ENCODE results near the gene ERO1B. TPM values are rescaled to one million over a fixed set of nuclear protein-coding genes. Genes with fewer than 3 reads are reported as not detected.
"Not testable (repeated sequence)": the region's sequence is repeated elsewhere in the genome, so short reads cannot be mapped to it uniquely, and the experiment has no call there.

Gene ERO1B
- polyA plus RNA-seq (ENCODE audit: insufficient read length in 3 of 3), result 10 to 100 TPM; 10.7 to 18.9 (median 12.6) TPM
- long read RNA-seq, donor 1, result 0 reads
- long read RNA-seq, donor 2, result 0 reads
- long read RNA-seq, donor 3, result 0 reads
- long read RNA-seq, donor 4, result 0 reads
- long read RNA-seq, donor 5, result 0 reads
- long read RNA-seq, donor 6, result 0 reads
- long read RNA-seq, donor 7, result 0 reads
- long read RNA-seq, donor 8, result 0 reads
- long read RNA-seq, donor 9, result 0 reads
- long read RNA-seq, donor 10, result 0 reads
- long read RNA-seq, donor 11, result 0 reads
- long read RNA-seq, donor 12, result 0 reads
- long read RNA-seq, donor 13, result 0 reads
- long read RNA-seq, donor 14, result 0 reads
- long read RNA-seq, donor 15, result 0 reads
- long read RNA-seq, donor 16, result 0 reads

- DNase-seq (ENCODE audit: extremely low read depth in 1 of 11, low read depth in 9 of 11, low spot score in 4 of 11), result peak; percentile 86 to 98 (median 96)
These were observed at the start of gene ERO1B for GRCh38 chr1:236281654-236282424. Gene ERO1B, minus strand, starts transcription at chr1:236281958. Its CDS starts 175 bp downstream, at chr1:236281783.

GRCh38 chr1:236331412-236331811 is 49.7 kb upstream of the ERO1B start:
- DNase-seq (ENCODE audit: extremely low read depth in 1 of 11, low read depth in 9 of 11, low spot score in 4 of 11), result not testable (repeated sequence)

- DNase-seq (ENCODE audit: extremely low read depth in 1 of 11, low read depth in 9 of 11, low spot score in 4 of 11), result no peak
These were observed 44.7 kb upstream of the ERO1B start for GRCh38 chr1:236326432-236326831.

- no peak for DNase-seq (ENCODE audit: extremely low read depth in 1 of 11, low read depth in 9 of 11, low spot score in 4 of 11)
These were observed 43.8 kb upstream of the ERO1B start for GRCh38 chr1:236325567-236325966.

GRCh38 chr1:236323819-236324411 is 42.2 kb upstream of the ERO1B start:
- DNase-seq (ENCODE audit: extremely low read depth in 1 of 11, low read depth in 9 of 11, low spot score in 4 of 11), result no peak

GRCh38 chr1:236322566-236323409 is 41.0 kb upstream of the ERO1B start:
- DNase-seq (ENCODE audit: extremely low read depth in 1 of 11, low read depth in 9 of 11, low spot score in 4 of 11), result no peak

- no peak for DNase-seq (ENCODE audit: extremely low read depth in 1 of 11, low read depth in 9 of 11, low spot score in 4 of 11)
These were observed 39.3 kb upstream of the ERO1B start for GRCh38 chr1:236321101-236321500.

GRCh38 chr1:236320671-236321070 is 38.9 kb upstream of the ERO1B start:
- no peak for DNase-seq (ENCODE audit: extremely low read depth in 1 of 11, low read depth in 9 of 11, low spot score in 4 of 11)

GRCh38 chr1:236320214-236320613 is 38.5 kb upstream of the ERO1B start:
- no peak for DNase-seq (ENCODE audit: extremely low read depth in 1 of 11, low read depth in 9 of 11, low spot score in 4 of 11)

- DNase-seq (ENCODE audit: extremely low read depth in 1 of 11, low read depth in 9 of 11, low spot score in 4 of 11), result no peak
These were observed 34.7 kb upstream of the ERO1B start for GRCh38 chr1:236316437-236316836.

- DNase-seq (ENCODE audit: extremely low read depth in 1 of 11, low read depth in 9 of 11, low spot score in 4 of 11), result no peak
These were observed 33.8 kb upstream of the ERO1B start for GRCh38 chr1:236315518-236315917.

GRCh38 chr1:236315092-236315491 is 33.3 kb upstream of the ERO1B start:
- no peak for DNase-seq (ENCODE audit: extremely low read depth in 1 of 11, low read depth in 9 of 11, low spot score in 4 of 11)

GRCh38 chr1:236314050-236314449 is 32.3 kb upstream of the ERO1B start:
- DNase-seq (ENCODE audit: extremely low read depth in 1 of 11, low read depth in 9 of 11, low spot score in 4 of 11), result not testable (repeated sequence)

GRCh38 chr1:236313427-236313826 is 31.7 kb upstream of the ERO1B start:
- no peak for DNase-seq (ENCODE audit: extremely low read depth in 1 of 11, low read depth in 9 of 11, low spot score in 4 of 11)

GRCh38 chr1:236311040-236311439 is 29.3 kb upstream of the ERO1B start:
- DNase-seq (ENCODE audit: extremely low read depth in 1 of 11, low read depth in 9 of 11, low spot score in 4 of 11), result no peak

- DNase-seq (ENCODE audit: extremely low read depth in 1 of 11, low read depth in 9 of 11, low spot score in 4 of 11), result no peak
These were observed 27.1 kb upstream of the ERO1B start for GRCh38 chr1:236308827-236309226.

GRCh38 chr1:236307435-236307834 is 25.7 kb upstream of the ERO1B start:
- DNase-seq (ENCODE audit: extremely low read depth in 1 of 11, low read depth in 9 of 11, low spot score in 4 of 11), result peak in 1 of 11 donors; percentile 12

GRCh38 chr1:236304682-236305081 is 22.9 kb upstream of the ERO1B start:
- DNase-seq (ENCODE audit: extremely low read depth in 1 of 11, low read depth in 9 of 11, low spot score in 4 of 11), result no peak

- DNase-seq (ENCODE audit: extremely low read depth in 1 of 11, low read depth in 9 of 11, low spot score in 4 of 11), result no peak
These were observed 21.9 kb upstream of the ERO1B start for GRCh38 chr1:236303675-236304074.
